Erythroblast (primary cell): ENCODE measurements around the gene CTU2.

Experiments
- GATA1 ChIP-seq: IDR thresholded peaks from 2 replicates; pipeline ENCODE4 v1.6.1; 2011; ENCODE audit warnings: low read depth, mild to moderate bottlenecking, control low read depth, low read length, moderate library complexity
- POLR2A ChIP-seq: IDR thresholded peaks from 2 replicates; pipeline ENCODE4 v1.6.1; 2011; ENCODE audit warnings: mild to moderate bottlenecking, low read length

DNA sequence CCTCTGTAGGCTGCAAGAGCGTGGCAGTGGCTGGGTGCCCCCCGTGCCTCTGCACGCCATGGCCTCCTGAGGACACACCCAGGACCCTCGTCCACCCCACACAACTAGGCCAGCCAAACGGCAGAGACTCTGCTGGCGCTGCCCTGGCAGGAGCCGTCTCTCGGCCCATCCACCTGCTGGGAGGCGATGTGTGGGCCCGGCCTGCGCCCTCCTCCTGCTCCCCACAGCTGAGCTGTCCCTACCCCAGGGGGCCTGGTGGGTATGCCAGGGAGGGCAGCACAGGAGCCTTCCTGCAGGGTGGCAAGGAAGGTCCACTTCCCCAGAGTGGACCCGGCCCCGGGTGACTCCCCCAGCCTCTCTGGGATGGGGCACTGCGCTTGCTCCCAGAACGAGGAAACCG, 7.1 kb upstream of the CTU2 start:
- TF ChIP-seq POLR2A (no peak), GATA1 (no peak)
